HepG2 (cell line): ENCODE data around the gene HSPA1A. TPM values are rescaled to one million over a fixed set of nuclear protein-coding genes. Genes with fewer than 3 reads are reported as not detected.
A peak's percentile ranks its signal among the peaks of the same experiment; 100 is the strongest.

Experiments
- ATAC-seq: fragments of 200-7000 bp; cut with Tn5 transposase; 3 replicates; pipeline ENCODE4 v1.9.1; 2020; ENCODE audit warnings: mild to moderate bottlenecking, moderate library complexity
- BruUV-seq: library from RNA; stranded (reverse); fragments of 400-500 nt; replicated peaks from 2 replicates; lab custom pipeline; 2021; lab: Mats Ljungman, UMichigan
- CTCF ChIA-PET: fragments of 300-600 bp; formaldehyde crosslinking; extraction: SDS; loops from one replicate; lab custom pipeline; 2021; ENCODE audit warnings: low total read pairs, inconsistent platforms, low intra/inter-chr PET ratio; lab: Yijun Ruan, JAX
- POLR2A ChIA-PET: fragments of 350-600 bp; sonication (Branson Sonifier 250); formaldehyde crosslinking; loops from one replicate; lab custom pipeline; 2020; ENCODE audit warnings: antibody characterized with exemption, inconsistent platforms; lab: Yijun Ruan, JAX
- DNase-seq: peaks from one replicate; pipeline ENCODE4 v3.0.0-alpha.2; 2015; ENCODE audit warnings: low spot score
- FAIRE-seq: peaks from 3 replicates; lab custom pipeline; 2011; peaks lifted over from hg19 to GRCh38; lab: Jason Lieb, UNC
- H2AFZ ChIP-seq: one replicate; pipeline ENCODE4 v1.6.1; 2011; ENCODE audit warnings: low read length, inconsistent platforms
- H3K27ac ChIP-seq: fragments of 300-600 bp; 3 replicates; pipeline ENCODE4 v1.8.0; 2011; ENCODE audit warnings: mixed run types, mild to moderate bottlenecking, mixed read lengths, low read length, inconsistent platforms; ENCODE audit not compliant: insufficient read depth; ENCODE audit errors: extremely low read length
- H3K27me3 ChIP-seq, 2 experiments: fragments of 200-600 bp in 1 of 2; 2 replicates in 1 of 2; 3 replicates in 1 of 2; pipeline versions ENCODE4 v1.6.0 to v1.8.0; 2011; ENCODE audit warnings: low read length in 2 of 2, mild to moderate bottlenecking in 2 of 2, moderate library complexity in 2 of 2, inconsistent platforms in 1 of 2; ENCODE audit not compliant: insufficient read depth in 2 of 2, control insufficient read depth in 1 of 2
- H3K36me3 ChIP-seq, 2 experiments: fragments of 200-600 bp in 1 of 2; replicated peaks in 1 of 2; 2 replicates in 1 of 2; 3 replicates in 1 of 2; pipeline versions ENCODE4 v1.5.1 to v1.8.0; 2011; ENCODE audit warnings: low read length in 2 of 2, inconsistent platforms in 1 of 2; ENCODE audit not compliant: insufficient read depth in 2 of 2, control insufficient read depth in 1 of 2
- H3K4me1 ChIP-seq: 2 replicates; pipeline ENCODE4 v1.5.1; 2012; ENCODE audit warnings: low read length, inconsistent platforms; ENCODE audit not compliant: insufficient read depth
- H3K4me2 ChIP-seq: 2 replicates; pipeline ENCODE4 v1.6.0; 2011; ENCODE audit warnings: low read depth, low read length, inconsistent platforms
- H3K4me3 ChIP-seq, 3 experiments: fragments of 200-600 bp in 1 of 3; sonication (generic), shearing (Covaris generic) in 1 of 3; replicated peaks in 1 of 3; 2 replicates each; pipeline ENCODE4 v1.5.1; 2011 to 2016; ENCODE audit warnings: low read length in 3 of 3, inconsistent platforms in 2 of 3, low read depth in 2 of 3, mild to moderate bottlenecking in 2 of 3, control low read depth in 1 of 3, mixed read lengths in 1 of 3; ENCODE audit not compliant: insufficient read depth in 1 of 3
- H3K79me2 ChIP-seq: one replicate; pipeline ENCODE4 v1.6.1; 2011; ENCODE audit warnings: low read length, inconsistent platforms; ENCODE audit not compliant: insufficient read depth
- H3K9ac ChIP-seq: 2 replicates; pipeline ENCODE4 v1.6.0; 2011; ENCODE audit warnings: mild to moderate bottlenecking, low read depth, low read length, inconsistent platforms; ENCODE audit not compliant: insufficient read depth
- H3K9me3 ChIP-seq: 2 replicates; pipeline ENCODE4 v1.5.1; 2012; ENCODE audit warnings: mild to moderate bottlenecking, low read length
- H4K20me1 ChIP-seq: 2 replicates; pipeline ENCODE4 v1.6.0; 2011; ENCODE audit warnings: inconsistent platforms, mild to moderate bottlenecking, low read length, moderate library complexity; ENCODE audit not compliant: insufficient read depth
- DRAP1 ChIP-seq: IDR thresholded peaks from 2 replicates; pipeline ENCODE4 v1.6.1; 2016; ENCODE audit warnings: missing genetic modification reagents, missing compliant biosample characterization
- EED ChIP-seq: sonication (generic); formaldehyde crosslinking; IDR thresholded peaks from 2 replicates; pipeline ENCODE4 v1.5.0; 2020; ENCODE audit warnings: mild to moderate bottlenecking, missing genetic modification reagents
- ETV5 ChIP-seq: IDR thresholded peaks from 2 replicates; pipeline ENCODE4 v1.6.1; 2018; ENCODE audit warnings: missing biosample characterization, missing genetic modification reagents, inconsistent platforms, borderline replicate concordance
- GFI1 ChIP-seq: sonication (generic); formaldehyde crosslinking; IDR thresholded peaks from 2 replicates; pipeline ENCODE4 v1.5.0; 2020; ENCODE audit warnings: missing genetic modification reagents, mild to moderate bottlenecking, borderline replicate concordance
- HNF4A ChIP-seq: sonication (generic); formaldehyde crosslinking; IDR thresholded peaks from 2 replicates; pipeline ENCODE4 v1.4.0; 2020; ENCODE audit warnings: missing genetic modification reagents
- HOXD1 ChIP-seq: sonication (generic); formaldehyde crosslinking; IDR thresholded peaks from 2 replicates; pipeline ENCODE4 v1.5.0; 2020; ENCODE audit warnings: missing genetic modification reagents
- KLF12 ChIP-seq: sonication (generic); formaldehyde crosslinking; IDR thresholded peaks from 2 replicates; pipeline ENCODE4 v1.4.0; 2020; ENCODE audit warnings: missing genetic modification reagents, borderline replicate concordance
- KLF6 ChIP-seq: IDR thresholded peaks from 2 replicates; pipeline ENCODE4 v1.8.0; 2016; ENCODE audit warnings: missing biosample characterization, missing genetic modification reagents
- MAZ ChIP-seq, 2 experiments: sonication (generic) in 1 of 2; formaldehyde crosslinking in 1 of 2; IDR thresholded peaks; 2 replicates each; pipeline versions ENCODE4 v1.5.0 to v1.6.1; 2012 to 2020; ENCODE audit warnings: low read depth in 2 of 2, mild to moderate bottlenecking in 2 of 2, borderline replicate concordance in 1 of 2, improper control_type of control experiment in 1 of 2, low read length in 1 of 2, missing genetic modification reagents in 1 of 2, moderate library complexity in 1 of 2
- NAIF1 ChIP-seq: sonication (generic); formaldehyde crosslinking; IDR thresholded peaks from 2 replicates; pipeline ENCODE4 v1.5.0; 2020; ENCODE audit warnings: mild to moderate bottlenecking, missing genetic modification reagents, borderline replicate concordance
- PAX8 ChIP-seq: sonication (generic); formaldehyde crosslinking; IDR thresholded peaks from 2 replicates; pipeline ENCODE4 v1.8.0; 2022; ENCODE audit warnings: mild to moderate bottlenecking, missing genetic modification reagents, borderline replicate concordance
- RARA ChIP-seq: IDR thresholded peaks from 2 replicates; pipeline ENCODE4 v1.6.1; 2016; ENCODE audit warnings: missing genetic modification reagents, missing compliant biosample characterization
- RBFOX2 ChIP-seq: fragments of 200-400 bp; formaldehyde crosslinking; IDR thresholded peaks from 2 replicates; pipeline ENCODE4 v1.6.1; 2017; ENCODE audit warnings: low read depth, mild to moderate bottlenecking, low read length
- RCOR2 ChIP-seq: IDR thresholded peaks from 2 replicates; pipeline ENCODE4 v1.6.1; 2016; ENCODE audit warnings: missing biosample characterization, missing genetic modification reagents
- RFX1 ChIP-seq: fragments of 450-650 bp; IDR thresholded peaks from 2 replicates; pipeline ENCODE4 v1.6.1; 2017
- SATB2 ChIP-seq: sonication (generic); formaldehyde crosslinking; IDR thresholded peaks from 2 replicates; pipeline ENCODE4 v1.5.0; 2020; ENCODE audit warnings: missing genetic modification reagents
- ZNF101 ChIP-seq: sonication (generic); formaldehyde crosslinking; IDR thresholded peaks from 2 replicates; pipeline ENCODE4 v1.4.0; 2020; ENCODE audit warnings: mild to moderate bottlenecking, low read depth, missing genetic modification reagents, borderline replicate concordance
- ZNF335 ChIP-seq: sonication (generic); formaldehyde crosslinking; IDR thresholded peaks from 2 replicates; pipeline ENCODE4 v1.4.0; 2020; ENCODE audit warnings: missing genetic modification reagents
- ZNF563 ChIP-seq: sonication (generic); formaldehyde crosslinking; IDR thresholded peaks from 2 replicates; pipeline ENCODE4 v1.8.0; 2022; ENCODE audit warnings: mild to moderate bottlenecking, moderate library complexity, missing genetic modification reagents
- ZNF605 ChIP-seq: sonication (generic); formaldehyde crosslinking; IDR thresholded peaks from 2 replicates; pipeline ENCODE4 v1.8.0; 2022; ENCODE audit warnings: mild to moderate bottlenecking, missing genetic modification reagents
- ZNF710 ChIP-seq: sonication (generic); formaldehyde crosslinking; IDR thresholded peaks from 2 replicates; pipeline ENCODE4 v1.5.0; 2020; ENCODE audit warnings: mild to moderate bottlenecking, missing genetic modification reagents, borderline replicate concordance
- ZSCAN5A ChIP-seq: sonication (generic); formaldehyde crosslinking; IDR thresholded peaks from 2 replicates; pipeline ENCODE4 v1.8.0; 2022; ENCODE audit warnings: mild to moderate bottlenecking, missing genetic modification reagents, borderline replicate concordance
- WGBS: methylation state at CpG from one replicate; pipeline ENCODE4 v1.1.6; 2017; ENCODE audit warnings: low lambda C conversion rate; 5-methylcytosine and 5-hydroxymethylcytosine counted together
- in situ Hi-C: cut with HindIII; loops from 2 replicates; pipeline ENCODE4 v1.10.0; 2017; ENCODE audit warnings: low pct_unique_long_range_greater_than_20kb; ENCODE audit not compliant: extremely low pct_ligation_motif_present
- intact Hi-C: fragments of 100-400 bp; cut with micrococcal nuclease; formaldehyde crosslinking; loops from one replicate; pipeline ENCODE4 v1.10.0; 2022; ENCODE audit not compliant: unreplicated experiment
- polyA plus RNA-seq, 8 experiments: library from polyadenylated mRNA; depleted of rRNA in 3 of 8; stranded (reverse) in 7 of 8; unstranded in 1 of 8; fragments of >200 nt; fragmentation: Illumina TruSeq in 4 of 8; extraction: Trizol in 4 of 8; gene quantifications; 2 replicates each; pipeline versions ENCODE4 v1.2.1 to v1.2.3, GENCODE V29; 2011 to 2016; ENCODE audit warnings: low read depth in 4 of 8, missing spikeins in 1 of 8, mixed read lengths in 1 of 8; ENCODE audit not compliant: insufficient read depth in 1 of 8
- total RNA-seq, 5 experiments: library from RNA; depleted of rRNA; stranded (reverse); fragments of >200 nt; fragmentation: Illumina TruSeq; extraction: Trizol; gene quantifications; 2 replicates each; pipeline ENCODE4 v1.2.3, GENCODE V29; 2016; ENCODE audit warnings: low read depth in 1 of 5

Gene HSPA1A
- total and polyA plus RNA-seq, 2 of the 13 experiments (the other 11 are each of a cell fraction or from before 2014, with no cell fraction given) = 44.5 to 85.0 TPM

GRCh38 chr6:31826793-31827285 lies 11.5 kb downstream of the HSPA1A start:
- TSS peak; percentile 96 for BruUV-seq
- Histone ChIP-seq H3K27me3 (no peaks in the 10 kb centered on the region; a peak in 1 of 5 replicates), H3K27ac (peak overlapping the region; percentile 48), H3K4me2 (peak overlapping the region; percentile 81), H3K4me1 (peaks cover 42% of the 10 kb centered on the region), H2AFZ (peak overlapping the region; percentile 8), H3K9me3 (no peaks in the 10 kb centered on the region), H3K9ac (peak overlapping the region; percentile 52), H3K79me2 (peaks cover 28% of the 10 kb centered on the region), H3K36me3 (no peaks in the 10 kb centered on the region), H3K4me3 (peak overlapping the region; percentile 56 to 91 (median 59)), H4K20me1 (peaks cover 4% of the 10 kb centered on the region)
- intact Hi-C loops (no loop called here), in situ Hi-C loops (no loop called here)
- POLR2A ChIA-PET = interaction anchor here (0.6 to 3.4 kb wide), 61 partner anchors 9 to 1145 kb away, joined by 3 to 107 read pairs (median 5); partner anchors contain the start of genes ABHD16A, APOM, ATF6B and BAG6
- FAIRE-seq (no peak), ATAC-seq (no peak), DNase-seq (no peak)
- WGBS = 4% methylated on average over 13 of the region's 13 CpGs
- CTCF ChIA-PET = no interaction called here
- TF ChIP-seq ZNF605 (CRISPR knock-in tag) = no peak
- TF ChIP-seq HNF4A = no peak
- no peak for TF ChIP-seq ETV5 (CRISPR knock-in tag)
- peak; percentile 99 for TF ChIP-seq ZNF335 (CRISPR knock-in tag)
- 0 out of 2 replicates have a peak, but pooled peaks have one; percentile 22 for TF ChIP-seq SATB2 (CRISPR knock-in tag)
- TF ChIP-seq ZNF710 (CRISPR knock-in tag) = 0 out of 2 replicates have a peak, but pooled peaks have one; percentile 15
- TF ChIP-seq PAX8 = no peak
- 0 out of 2 replicates have a peak, but pooled peaks have one; percentile 35 for TF ChIP-seq EED (CRISPR knock-in tag)
- no peak for TF ChIP-seq KLF6 (CRISPR knock-in tag)
- no peak for TF ChIP-seq RFX1
- TF ChIP-seq RCOR2 (CRISPR knock-in tag) = peak; percentile 69; the same call in 1 of the 2 replicates
- 0 out of 2 replicates have a peak, but pooled peaks have one; percentile 69 for TF ChIP-seq ZSCAN5A (CRISPR knock-in tag)
- TF ChIP-seq RARA (CRISPR knock-in tag) = no peak
- TF ChIP-seq NAIF1 = no peak; the same call in 1 of the 2 replicates
- TF ChIP-seq ZNF563 (CRISPR knock-in tag) = 0 out of 2 replicates have a peak, but pooled peaks have one; percentile 9
- no peak for TF ChIP-seq KLF12 (CRISPR knock-in tag)
- TF ChIP-seq DRAP1 (CRISPR knock-in tag) = no peak
- TF ChIP-seq MAZ (IDR thresholded peaks at IDR 0.05; ENCODE audit: borderline replicate concordance, low read depth, low read length) = no peak
- no peak for TF ChIP-seq MAZ (CRISPR knock-in tag; IDR thresholded peaks at IDR 0.05; ENCODE audit: low read depth)
- TF ChIP-seq GFI1 (CRISPR knock-in tag) = 0 out of 2 replicates have a peak, but pooled peaks have one; percentile 15
- no peak for TF ChIP-seq RBFOX2
- TF ChIP-seq HOXD1 (CRISPR knock-in tag) = 0 out of 2 replicates have a peak, but pooled peaks have one; percentile 44
- no peak for TF ChIP-seq ZNF101 (CRISPR knock-in tag)
